ENCODE data around the gene MEDAG.

The MEDAG gene

GRCh38 chr13:30972888-30973377 lies 66.9 kb downstream of the MEDAG start:
- H3K27me3 ChIP-seq (ENCODE audit: insufficient read depth, low read depth), result no peaks in the 10 kb centered on the region
- TF ChIP-seq CTCF (conservative IDR thresholded peaks at IDR 0.05; ENCODE audit: low read depth, low read length), result no peak

GRCh38 chr13:30974350-30974749 lies 68.3 kb downstream of the MEDAG start:
- H3K79me2 ChIP-seq (ENCODE audit: insufficient read depth, low read depth), result no peaks in the 10 kb centered on the region
- H3K27me3 ChIP-seq (ENCODE audit: insufficient read depth, low read depth), result no peaks in the 10 kb centered on the region
- no peak overlapping the region for H3K9ac ChIP-seq
- H3K4me2 ChIP-seq, result no peak overlapping the region
- TF ChIP-seq CTCF (conservative IDR thresholded peaks at IDR 0.05; ENCODE audit: low read depth, low read length), result no peak
- no peaks in the 10 kb centered on the region for H3K36me3 ChIP-seq (ENCODE audit: insufficient read depth)
- no peaks in the 10 kb centered on the region for H3K4me1 ChIP-seq (ENCODE audit: low read depth, poor library complexity, severe bottlenecking)
- H4K20me1 ChIP-seq (ENCODE audit: insufficient read depth), result no peaks in the 10 kb centered on the region
- H2AFZ ChIP-seq (ENCODE audit: low read depth), result no peak overlapping the region
- H3K27ac ChIP-seq, result no peak overlapping the region
- no peak overlapping the region for H3K4me3 ChIP-seq (IDR thresholded peaks at IDR 0.05; ENCODE audit: insufficient read depth, low read depth, low read length)

More at GRCh38 chr13:30972888-30973377, 66.9 kb downstream of the MEDAG start:
- Histone ChIP-seq H3K79me2 (ENCODE audit: insufficient read depth, low read depth) (no peaks in the 10 kb centered on the region), H4K20me1 (ENCODE audit: insufficient read depth) (no peaks in the 10 kb centered on the region), H3K9ac (no peak overlapping the region), H3K4me2 (no peak overlapping the region), H3K27ac (no peak overlapping the region), H3K4me1 (ENCODE audit: low read depth, poor library complexity, severe bottlenecking) (no peaks in the 10 kb centered on the region), H3K4me3 (IDR thresholded peaks at IDR 0.05; ENCODE audit: insufficient read depth, low read depth, low read length) (no peak overlapping the region), H3K36me3 (ENCODE audit: insufficient read depth) (no peaks in the 10 kb centered on the region), H2AFZ (ENCODE audit: low read depth) (no peak overlapping the region)
